Mesothelial cell of epicardium (in vitro differentiated cells): ENCODE measurements around the gene XAGE2. TPM values are rescaled to one million over a fixed set of nuclear protein-coding genes. Genes with fewer than 3 reads are reported as not detected.

Experiments used
- DNase-seq, 2 experiments: peaks; one replicate each; pipeline ENCODE4 v3.0.0; 2021; ENCODE audit warnings: low spot score in 2 of 2; ENCODE audit not compliant: unreplicated experiment in 2 of 2
- H3K27ac Mint-ChIP-seq: 2 replicates; pipeline ENCODE4 v1.8.0; 2021; ENCODE audit warnings: mixed read lengths
- H3K27me3 Mint-ChIP-seq: 2 replicates; pipeline ENCODE4 v1.8.0; 2021; ENCODE audit warnings: low read depth, mixed read lengths
- H3K36me3 Mint-ChIP-seq: 2 replicates; pipeline ENCODE4 v1.8.0; 2021; ENCODE audit warnings: mixed read lengths
- H3K4me1 Mint-ChIP-seq: 2 replicates; pipeline ENCODE4 v1.8.0; 2021; ENCODE audit warnings: mixed read lengths
- H3K4me3 Mint-ChIP-seq: 2 replicates; pipeline ENCODE4 v1.8.0; 2021; ENCODE audit warnings: mild to moderate bottlenecking, moderate library complexity, mixed read lengths
- H3K9me3 Mint-ChIP-seq: 2 replicates; pipeline ENCODE4 v1.8.0; 2021; ENCODE audit warnings: mixed read lengths
- CTCF ChIP-seq: fragments of 200-600 bp; sonication (generic); IDR thresholded peaks from one replicate; pipeline ENCODE4 v1.5.0; 2021; ENCODE audit warnings: antibody characterized with exemption; ENCODE audit not compliant: unreplicated experiment
- microRNA-seq: library from miRNA; unstranded; fragments of <30 nt; microRNA quantifications from one replicate; pipeline ENCODE4 v1.2.0, GENCODE V29; 2021; ENCODE audit warnings: inconsistent platforms, mixed read lengths
- total RNA-seq: library from RNA; stranded (reverse); gene quantifications from 3 replicates; pipeline ENCODE4 v1.2.1, GENCODE V29; 2021

The XAGE2 gene
- total RNA-seq, 1 donor from 2014 or later: 15.3 TPM

GRCh38 chrX:52416816-52417215, 48.0 kb downstream of the XAGE2 start:
- no peak for TF ChIP-seq CTCF
- H3K36me3 Mint-ChIP-seq: no peaks in the 10 kb centered on the region
- DNase-seq: no peak
- no peak overlapping the region for H3K27ac Mint-ChIP-seq
- H3K4me3 Mint-ChIP-seq: no peak overlapping the region
- H3K27me3 Mint-ChIP-seq: no peaks in the 10 kb centered on the region
- H3K9me3 Mint-ChIP-seq: peaks cover 28% of the 10 kb centered on the region
- H3K4me1 Mint-ChIP-seq: no peaks in the 10 kb centered on the region

- TF ChIP-seq CTCF: no peak
- Mint-ChIP-seq H3K4me3 (no peak overlapping the region), H3K36me3 (no peaks in the 10 kb centered on the region), H3K27me3 (no peaks in the 10 kb centered on the region), H3K9me3 (peaks cover 19% of the 10 kb centered on the region), H3K4me1 (no peaks in the 10 kb centered on the region), H3K27ac (no peak overlapping the region)
- DNase-seq: no peak
Observed at GRCh38 chrX:52420824-52421443, 52.1 kb downstream of the XAGE2 start.

GRCh38 chrX:52422884-52423283, 54.1 kb downstream of the XAGE2 start:
- Mint-ChIP-seq H3K4me3 (no peak overlapping the region), H3K27me3 (no peaks in the 10 kb centered on the region), H3K9me3 (peaks cover 13% of the 10 kb centered on the region), H3K27ac (no peak overlapping the region), H3K36me3 (no peaks in the 10 kb centered on the region), H3K4me1 (no peaks in the 10 kb centered on the region)
- no peak for TF ChIP-seq CTCF
- no peak for DNase-seq

- no peak for TF ChIP-seq CTCF
- Mint-ChIP-seq H3K36me3 (no peaks in the 10 kb centered on the region), H3K9me3 (peaks cover 10% of the 10 kb centered on the region), H3K27ac (no peak overlapping the region), H3K4me1 (no peaks in the 10 kb centered on the region), H3K4me3 (no peak overlapping the region), H3K27me3 (no peaks in the 10 kb centered on the region)
- no peak for DNase-seq
Observed at GRCh38 chrX:52424656-52425055, 55.8 kb downstream of the XAGE2 start.

Small RNA genes within 50 kb of the gene (microRNA-seq; reads per million reads assigned to microRNA genes)
- not detected for gene MIR8088

Other genes with a start within 250 kb of the XAGE2 start
- gene MAGED4, start 184.1 kb upstream of the XAGE2 start, total RNA-seq: 75.6 to 94.1 TPM (median 80.2 TPM) in 3 replicates
- gene XAGE1A, start 126.8 kb downstream of the XAGE2 start, total RNA-seq: not detected in 3 replicates
- gene XAGE1B, start 148.0 kb downstream of the XAGE2 start, total RNA-seq: not detected in 3 replicates